Midbrain (tissue), 1 donor: ENCODE data around the gene NDUFS6.
"Not testable (repeated sequence)": the region's sequence is repeated elsewhere in the genome, so short reads cannot be mapped to it uniquely, and the experiment has no call there.

Experiments
- DNase-seq: peaks from one replicate; lab custom pipeline; 2025; lab: John Stamatoyannopoulos, UW

NDUFS6 gene

GRCh38 chr5:1798589-1798988 lies 2.6 kb upstream of the NDUFS6 start:
- DNase-seq: not testable (repeated sequence)

- no peak for DNase-seq
Measured at GRCh38 chr5:1799110-1799601, 2.1 kb upstream of the NDUFS6 start.

- DNase-seq: peak; percentile 94
Measured at GRCh38 chr5:1799602-1800471, 1.4 kb upstream of the NDUFS6 start, which contains the start of gene MRPL36. Gene MRPL36, minus strand, starts transcription at chr5:1799837. Its CDS starts 902 bp downstream, at chr5:1798935.

DNA sequence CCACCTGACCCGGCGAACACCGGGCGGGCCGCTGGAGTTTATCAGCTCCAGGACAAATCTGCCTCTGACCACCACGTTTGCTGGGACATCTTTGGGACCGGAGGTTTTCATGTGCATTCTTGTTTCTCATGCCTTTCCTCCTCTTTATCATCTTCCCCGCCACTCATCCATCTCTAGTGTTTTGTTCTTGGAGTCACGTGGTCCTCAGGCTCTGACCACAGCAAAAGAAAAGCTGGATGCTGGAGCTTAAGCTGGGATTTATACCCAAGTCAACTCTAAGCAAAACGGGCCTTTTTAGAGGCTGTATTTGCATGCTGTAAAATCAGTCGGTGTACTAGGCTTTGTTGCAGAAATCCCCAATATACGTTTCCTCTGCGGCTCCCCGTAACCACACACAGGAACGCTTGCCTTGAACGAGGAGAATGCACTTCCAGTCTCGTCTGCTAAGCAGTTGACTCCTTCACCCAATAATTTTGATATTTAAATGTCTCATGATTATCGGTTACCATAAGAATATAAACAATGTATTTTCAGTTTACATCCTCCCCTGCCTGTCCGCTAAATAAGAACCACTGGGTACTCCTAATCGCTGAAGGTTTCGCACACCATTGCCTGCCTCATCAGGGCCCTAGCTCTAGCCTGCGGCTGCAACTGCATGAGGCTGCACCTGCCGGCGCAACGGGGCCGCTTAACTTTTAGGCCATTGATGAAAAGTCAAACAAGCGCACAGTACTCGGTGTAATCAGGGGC lies 560 bp upstream of the NDUFS6 start:
- peak; percentile 76 for DNase-seq

DNA sequence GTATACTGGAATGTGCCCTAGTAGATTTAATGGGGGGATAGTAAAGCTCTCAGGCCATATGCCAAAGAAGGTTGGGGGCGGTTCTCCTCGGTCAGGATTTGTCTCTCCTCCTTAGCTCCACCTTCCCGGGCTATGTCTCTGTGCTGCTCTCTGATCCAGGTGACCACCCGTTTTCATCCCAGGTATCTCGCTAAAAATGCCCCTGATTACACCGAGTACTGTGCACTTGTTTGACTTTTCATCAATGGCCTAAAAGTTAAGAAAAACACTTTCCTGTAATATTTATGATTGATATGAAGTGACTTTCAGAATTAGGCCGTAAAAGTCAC lies 724 bp downstream of the NDUFS6 start:
- no peak for DNase-seq

DNA sequence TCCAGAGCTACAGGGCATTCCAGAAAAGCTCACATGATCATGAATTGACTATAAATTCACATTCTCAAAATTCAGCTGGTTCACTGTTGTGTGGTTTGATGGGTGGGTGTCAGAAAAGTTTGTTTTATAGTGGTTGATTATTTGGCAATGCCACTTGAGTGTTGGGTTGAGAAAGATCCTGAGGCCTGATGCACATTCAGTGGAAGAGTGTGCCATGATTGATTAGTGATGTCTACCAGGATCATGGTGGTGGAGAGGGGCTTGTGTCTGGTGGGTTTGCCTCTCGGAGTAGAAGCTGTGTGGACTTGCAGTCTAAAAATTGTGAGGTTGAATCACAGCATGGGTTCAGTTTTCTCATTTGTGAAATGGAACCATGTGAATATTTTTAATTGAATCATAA lies 2.0 kb downstream of the NDUFS6 start:
- no peak for DNase-seq

- DNase-seq: no peak
Measured at GRCh38 chr5:1804001-1804690, 2.9 kb downstream of the NDUFS6 start.

- DNase-seq: no peak
Measured at GRCh38 chr5:1805326-1805725, 4.1 kb downstream of the NDUFS6 start.

- DNase-seq: no peak
Measured at GRCh38 chr5:1805736-1806135, 4.5 kb downstream of the NDUFS6 start.

DNA sequence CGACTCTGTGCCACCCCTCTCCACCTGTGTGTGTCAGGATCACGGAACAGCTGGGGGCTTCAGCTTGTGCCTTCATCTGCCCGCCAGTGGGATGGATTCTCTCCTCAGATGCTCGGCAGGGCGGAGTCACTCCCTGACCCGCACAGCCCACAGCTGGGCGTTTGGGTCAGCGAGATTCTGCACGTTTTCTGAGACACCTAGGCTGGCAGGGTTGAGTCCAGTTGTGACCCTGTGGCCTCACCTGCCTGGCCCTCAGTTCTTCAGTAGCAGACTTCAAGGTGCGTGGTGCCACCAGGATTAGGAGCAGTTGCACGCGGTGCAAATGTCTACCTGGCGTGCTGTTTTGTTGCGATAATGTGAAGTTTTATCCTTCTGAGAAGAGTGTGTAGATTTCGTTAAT lies 5.0 kb downstream of the NDUFS6 start:
- no peak for DNase-seq

DNA sequence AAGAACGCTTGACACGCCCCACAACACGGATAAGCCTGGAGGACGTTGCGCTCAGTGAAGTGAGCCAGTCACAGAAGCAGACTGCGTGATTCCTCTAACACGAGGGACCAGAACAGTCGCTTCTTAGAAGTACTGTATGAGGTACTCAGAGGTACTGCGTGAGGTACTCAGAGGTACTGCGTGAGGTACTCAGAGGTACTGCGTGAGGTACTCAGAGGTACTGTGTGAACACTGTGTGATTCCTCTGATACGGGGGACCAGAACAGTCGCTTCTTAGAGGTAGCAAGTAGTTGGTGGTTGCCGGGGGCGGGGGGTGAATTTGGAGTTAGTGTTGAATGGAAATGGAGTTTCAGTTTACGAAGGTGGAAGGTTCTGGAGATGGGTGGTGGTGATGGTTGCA lies 5.8 kb downstream of the NDUFS6 start:
- no peak for DNase-seq

GRCh38 chr5:1807451-1808185 lies 6.4 kb downstream of the NDUFS6 start:
- no peak for DNase-seq

- DNase-seq: peak; percentile 6
Measured at GRCh38 chr5:1808439-1808838, 7.2 kb downstream of the NDUFS6 start.

GRCh38 chr5:1809416-1810035 lies 8.3 kb downstream of the NDUFS6 start:
- no peak for DNase-seq

- no peak for DNase-seq
Measured at GRCh38 chr5:1810581-1811101, 9.4 kb downstream of the NDUFS6 start.

GRCh38 chr5:1814183-1815020 lies 13.2 kb downstream of the NDUFS6 start:
- DNase-seq: no peak

GRCh38 chr5:1815071-1815786 lies 14.0 kb downstream of the NDUFS6 start:
- no peak for DNase-seq

DNA sequence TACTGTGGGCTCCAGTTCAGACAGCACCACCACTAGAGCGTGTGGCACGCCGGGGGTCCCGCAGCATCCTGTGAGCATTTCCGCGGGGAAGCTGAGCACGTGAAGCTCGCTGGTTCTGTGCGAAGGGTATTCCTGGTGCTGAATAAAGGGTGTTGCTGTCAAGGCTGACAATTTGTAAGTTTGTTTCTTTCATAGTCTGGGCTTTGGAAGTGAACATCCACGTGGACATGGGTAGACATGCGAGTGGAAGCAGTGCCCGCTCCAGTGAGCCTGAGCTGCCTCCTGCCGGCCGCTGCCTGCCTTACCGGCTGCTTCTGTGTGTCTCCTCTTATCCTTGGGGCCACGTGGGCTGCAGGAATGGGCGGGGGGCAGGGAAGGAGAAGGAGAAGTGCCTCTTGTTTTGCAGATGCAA lies 14.7 kb downstream of the NDUFS6 start:
- DNase-seq: no peak

DNA sequence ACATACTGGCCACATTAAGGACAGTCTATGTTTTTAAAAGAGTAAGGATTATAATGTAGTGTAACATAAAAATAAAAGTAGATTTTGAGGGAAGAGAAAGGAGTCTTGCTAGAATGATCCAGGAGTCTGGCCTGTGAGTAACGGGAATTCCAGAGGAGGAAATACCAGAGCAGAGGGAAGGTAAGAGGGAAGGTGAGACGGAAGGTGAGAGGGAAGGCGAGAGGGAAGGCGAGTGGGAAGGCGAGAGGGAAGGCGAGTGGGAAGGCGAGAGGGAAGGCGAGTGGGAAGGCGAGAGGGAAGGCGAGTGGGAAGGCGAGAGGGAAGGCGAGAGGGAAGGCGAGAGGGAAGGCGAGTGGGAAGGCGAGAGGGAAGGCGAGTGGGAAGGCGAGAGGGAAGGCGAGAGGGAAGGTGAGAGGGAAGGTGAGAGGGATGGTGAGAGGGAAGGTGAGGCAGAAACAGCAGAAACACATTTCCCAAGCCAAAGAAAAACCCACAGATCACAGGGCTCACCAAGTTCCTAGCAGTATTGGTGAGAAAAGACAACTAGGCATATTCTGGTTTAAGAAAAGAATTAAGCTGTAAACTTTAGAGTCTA lies 15.4 kb downstream of the NDUFS6 start:
- DNase-seq: not testable (repeated sequence)
